Fibroblast of lung (primary cell): ENCODE data around the gene ECSIT. TPM values are rescaled to one million over a fixed set of nuclear protein-coding genes. Genes with fewer than 3 reads are reported as not detected.

Experiments
- DNase-seq, 2 donors: peaks; one replicate each; pipeline versions ENCODE4 v3.0.0 to v3.0.0-alpha.2; 2010; ENCODE audit warnings: low read depth in 2 of 2
- H2AFZ ChIP-seq: 2 replicates; pipeline ENCODE4 v1.5.1; 2012; ENCODE audit warnings: low read length, control low read depth, inconsistent platforms
- H3K27ac ChIP-seq: 2 replicates; pipeline ENCODE4 v1.5.1; 2011; ENCODE audit warnings: low read length, control low read depth; ENCODE audit not compliant: insufficient read depth
- H3K27me3 ChIP-seq: 2 replicates; pipeline ENCODE4 v1.5.1; 2011; ENCODE audit warnings: mild to moderate bottlenecking, low read length; ENCODE audit not compliant: control insufficient read depth, insufficient read depth
- H3K36me3 ChIP-seq: 2 replicates; pipeline ENCODE4 v1.5.1; 2011; ENCODE audit warnings: low read length; ENCODE audit not compliant: control insufficient read depth, insufficient read depth
- H3K4me1 ChIP-seq: 2 replicates; pipeline ENCODE4 v1.5.1; 2011; ENCODE audit warnings: low read length; ENCODE audit not compliant: control insufficient read depth, insufficient read depth; ENCODE audit errors: extremely low read depth
- H3K4me2 ChIP-seq: 2 replicates; pipeline ENCODE4 v1.5.1; 2011; ENCODE audit warnings: low read length, control low read depth; ENCODE audit not compliant: insufficient read depth; ENCODE audit errors: extremely low read depth
- H3K4me3 ChIP-seq, 4 experiments: fragments of 200-600 bp in 1 of 4; sonication (generic) in 1 of 4; replicated peaks in 1 of 4; 2 replicates each; pipeline ENCODE4 v1.5.1; 2011 to 2016; ENCODE audit warnings: low read length in 4 of 4, low read depth in 3 of 4, mild to moderate bottlenecking in 3 of 4, control low read depth in 2 of 4, inconsistent platforms in 1 of 4, mixed read lengths in 1 of 4; ENCODE audit not compliant: insufficient read depth in 1 of 4; ENCODE audit errors: control extremely low read depth in 1 of 4
- H3K79me2 ChIP-seq: 2 replicates; pipeline ENCODE4 v1.5.1; 2012; ENCODE audit warnings: mild to moderate bottlenecking, low read length, inconsistent platforms; ENCODE audit not compliant: control insufficient read depth, insufficient read depth
- H3K9ac ChIP-seq: 2 replicates; pipeline ENCODE4 v1.5.1; 2011; ENCODE audit warnings: mild to moderate bottlenecking, low read length, control low read depth; ENCODE audit not compliant: insufficient read depth
- H3K9me3 ChIP-seq: 2 replicates; pipeline ENCODE4 v1.5.1; 2012; ENCODE audit warnings: low read depth, low read length; ENCODE audit not compliant: control insufficient read depth, insufficient read depth
- H4K20me1 ChIP-seq: 2 replicates; pipeline ENCODE4 v1.5.1; 2011; ENCODE audit warnings: low read length; ENCODE audit not compliant: control insufficient read depth, insufficient read depth; ENCODE audit errors: extremely low read depth
- CTCF ChIP-seq, 2 donors: IDR thresholded peaks in 1 of 2; conservative IDR thresholded peaks in 1 of 2; 1 replicate in 1 of 2; 2 replicates in 1 of 2; pipeline ENCODE4 v1.5.1; 2011 to 2012; ENCODE audit warnings: low read length in 2 of 2, control low read depth in 1 of 2, inconsistent platforms in 1 of 2, low read depth in 1 of 2, mild to moderate bottlenecking in 1 of 2
- EZH2 ChIP-seq: IDR thresholded peaks from 2 replicates; pipeline ENCODE4 v1.5.1; 2012; ENCODE audit warnings: low read length, control low read depth, mild to moderate bottlenecking; ENCODE audit errors: missing control alignments
- polyA plus RNA-seq, 2 donors: library from polyadenylated mRNA; depleted of rRNA in 1 of 2; stranded (reverse) in 1 of 2; unstranded in 1 of 2; fragments of >200 nt; gene quantifications; 2 replicates each; pipeline ENCODE4 v1.2.1, GENCODE V29; 2011 to 2012; ENCODE audit warnings: missing spikeins in 1 of 2
- total RNA-seq: library from RNA; depleted of rRNA; stranded (reverse); fragments of >200 nt; gene quantifications from 2 replicates; pipeline ENCODE4 v1.2.1, GENCODE V29; 2014

The ECSIT gene
- total and polyA plus RNA-seq, 2 donors (not counting 1 experiment from before 2014, with no cell fraction given): 19.3 to 33.5 TPM

DNA sequence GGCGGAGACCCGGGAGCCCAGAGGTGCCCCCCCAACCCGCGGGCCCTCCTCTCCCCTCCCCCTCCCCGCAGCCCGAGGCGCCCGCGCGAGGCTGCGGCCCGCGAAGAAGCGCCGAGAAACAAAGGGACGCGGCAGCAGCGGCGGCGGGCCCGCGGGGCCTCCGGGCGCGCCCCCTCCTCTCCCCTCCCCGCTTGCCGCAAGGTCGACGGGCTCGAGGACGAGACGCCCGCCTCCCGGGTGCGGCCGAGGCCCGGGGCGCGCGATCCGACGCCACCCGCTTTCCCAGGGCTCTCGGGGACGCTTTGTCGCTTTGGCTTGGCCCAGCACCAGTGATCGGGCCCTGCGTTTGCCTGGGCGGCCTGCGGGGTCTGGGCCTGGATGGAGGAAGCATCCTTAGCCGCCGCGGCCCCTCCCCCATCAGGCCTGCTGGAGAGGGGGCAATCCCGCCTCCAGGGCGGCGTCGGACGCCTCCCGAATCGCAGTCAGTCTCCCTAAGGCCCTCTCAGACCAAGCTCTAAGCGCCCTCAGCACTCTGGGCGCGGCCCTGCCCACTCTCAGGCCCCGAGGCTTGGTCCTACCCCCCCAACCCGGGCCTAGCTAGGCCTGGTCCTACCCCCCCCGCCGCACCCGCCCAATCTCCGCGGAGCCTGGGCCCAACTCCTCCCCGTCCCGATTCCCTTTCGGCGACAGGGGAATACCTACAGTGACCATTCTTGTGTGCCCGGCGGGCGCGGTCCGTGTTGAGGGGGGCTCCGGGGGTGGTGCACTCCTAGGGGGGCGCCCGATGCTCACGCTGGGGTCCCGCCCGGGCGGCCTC, 48.8 kb downstream of the ECSIT start:
- H3K9me3 ChIP-seq: no peaks in the 10 kb centered on the region
- H4K20me1 ChIP-seq: no peaks in the 10 kb centered on the region
- no peak overlapping the region for H3K27ac ChIP-seq
- TF ChIP-seq CTCF (conservative IDR thresholded peaks at IDR 0.05 in 1 of 2, IDR thresholded peaks at IDR 0.05 in 1 of 2; ENCODE audit: low read depth in 1 of 2, low read length in 2 of 2) (no peak), EZH2 (peak; percentile 82)
- no peak overlapping the region for H3K4me3 ChIP-seq
- H3K9ac ChIP-seq: no peak overlapping the region
- H3K27me3 ChIP-seq: peaks cover 29% of the 10 kb centered on the region
- peak overlapping the region; percentile 13 for H3K4me2 ChIP-seq
- no peaks in the 10 kb centered on the region for H3K79me2 ChIP-seq
- no peaks in the 10 kb centered on the region for H3K4me1 ChIP-seq
- DNase-seq: no peak
- no peak overlapping the region for H2AFZ ChIP-seq
- no peaks in the 10 kb centered on the region for H3K36me3 ChIP-seq

- H3K4me1 ChIP-seq: no peaks in the 10 kb centered on the region
- peaks cover 29% of the 10 kb centered on the region for H3K27me3 ChIP-seq
- H3K9me3 ChIP-seq: no peaks in the 10 kb centered on the region
- H3K27ac ChIP-seq: no peak overlapping the region
- no peaks in the 10 kb centered on the region for H3K79me2 ChIP-seq
- peak in 1 of 2 donors; percentile 15 for DNase-seq
- TF ChIP-seq CTCF (conservative IDR thresholded peaks at IDR 0.05 in 1 of 2, IDR thresholded peaks at IDR 0.05 in 1 of 2; ENCODE audit: low read depth in 1 of 2, low read length in 2 of 2) (no peak), EZH2 (no peak)
- H3K4me2 ChIP-seq: no peak overlapping the region
- no peaks in the 10 kb centered on the region for H3K36me3 ChIP-seq
- H3K9ac ChIP-seq: no peak overlapping the region
- H4K20me1 ChIP-seq: no peaks in the 10 kb centered on the region
- H2AFZ ChIP-seq: no peak overlapping the region
- H3K4me3 ChIP-seq: no peak overlapping the region
These were observed 49.6 kb downstream of the ECSIT start for GRCh38 chr19:11479090-11479897.
